ENCODE results near the gene UMAD1.

DNA sequence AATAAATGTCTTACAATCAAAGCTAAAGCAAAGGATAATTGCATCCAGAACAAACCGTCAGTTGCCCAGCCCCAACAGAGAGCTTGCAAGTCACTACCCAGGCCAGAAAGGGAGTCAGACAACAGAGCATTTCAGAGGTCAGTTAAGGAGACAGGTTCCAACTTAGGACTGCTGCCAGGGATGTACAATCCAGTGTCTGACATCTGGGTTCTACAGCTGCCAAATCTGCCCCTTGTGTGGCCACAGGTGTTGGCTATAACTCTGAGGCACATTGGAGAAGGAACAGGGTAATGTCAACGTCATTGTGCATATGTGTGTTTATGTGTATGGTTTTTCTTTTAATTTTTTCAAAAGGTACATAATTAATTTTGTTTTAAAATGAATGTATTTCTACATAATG, 242.8 kb downstream of the UMAD1 start:
- TF ChIP-seq POLR2A (IDR thresholded peaks at IDR 0.05; ENCODE audit: low read length): no peak
- TF ChIP-seq GATA1 (IDR thresholded peaks at IDR 0.05; ENCODE audit: low read depth, low read length): no peak
